ENCODE results near the gene AKT2. TPM values are rescaled to one million over a fixed set of nuclear protein-coding genes. Genes with fewer than 3 reads are reported as not detected.
A peak's percentile ranks its signal among the peaks of the same experiment; 100 is the strongest.

Gene AKT2
- total and polyA plus RNA-seq, 2 donors from 2014 or later, result 75.0 to 154 TPM

GRCh38 chr19:40254714-40255418 is 30.3 kb downstream of the AKT2 start:
- peaks cover 3 to 22% (median 9%) of the 10 kb centered on the region in 3 donors for H3K36me3 ChIP-seq (ENCODE audit: control insufficient read depth in 2 of 3, insufficient read depth in 3 of 3, low read length in 3 of 3)
- intact Hi-C loops (cut with DNase I), result no loop called here
- no peaks in the 10 kb centered on the region for H3K9me3 ChIP-seq (ENCODE audit: control insufficient read depth in 2 of 3, insufficient read depth in 1 of 3, low read length in 3 of 3)
- no peak for FAIRE-seq
- no peak overlapping the region for H3K9ac ChIP-seq (ENCODE audit: low read length in 3 of 3)
- no peak overlapping the region for H3K4me3 ChIP-seq (ENCODE audit: low read length in 3 of 3)
- peak overlapping the region in 1 of 2 donors; percentile 86 for H3K27ac ChIP-seq (ENCODE audit: low read depth in 2 of 2, low read length in 2 of 2)
- peaks cover 0 to 16% (median 9%) of the 10 kb centered on the region in 3 donors for H3K4me1 ChIP-seq (ENCODE audit: control insufficient read depth in 2 of 3, insufficient read depth in 2 of 3, low read depth in 1 of 3, low read length in 3 of 3)
- H3K27me3 ChIP-seq (ENCODE audit: control insufficient read depth, insufficient read depth, low read length), result no peaks in the 10 kb centered on the region
- no peak for TF ChIP-seq CTCF (IDR thresholded peaks at IDR 0.05; ENCODE audit: borderline replicate concordance, extremely low read depth, insufficient read depth)
- peak in 1 of 5 donors; percentile 54 for DNase-seq

DNA sequence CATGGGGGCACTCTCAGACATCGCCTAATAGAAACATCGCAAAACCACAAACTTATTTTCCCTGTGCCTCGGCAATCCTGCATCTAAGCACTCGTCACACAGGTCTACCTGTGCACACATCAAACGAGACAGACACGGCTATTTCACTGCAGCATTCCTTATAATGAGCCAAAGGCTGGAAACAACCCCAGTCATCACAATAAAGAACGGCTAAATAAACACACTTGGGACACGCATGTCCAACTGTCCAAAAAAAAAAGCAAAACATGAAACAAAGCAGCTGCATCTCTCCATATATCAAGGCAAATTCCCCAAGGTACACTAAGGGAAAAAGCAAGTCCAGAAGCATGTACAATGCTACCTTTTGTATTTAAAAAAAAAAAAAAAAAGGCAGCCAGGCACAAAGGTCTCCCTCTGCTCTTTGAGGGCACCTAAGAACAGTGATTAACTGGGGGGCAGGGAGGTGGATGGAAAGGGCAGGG is 31.5 kb downstream of the AKT2 start:
- Histone ChIP-seq H3K9ac (ENCODE audit: low read length in 3 of 3) (no peak overlapping the region), H3K4me3 (ENCODE audit: low read length in 3 of 3) (no peak overlapping the region), H3K9me3 (ENCODE audit: control insufficient read depth in 2 of 3, insufficient read depth in 1 of 3, low read length in 3 of 3) (no peaks in the 10 kb centered on the region), H3K27ac (ENCODE audit: low read depth in 2 of 2, low read length in 2 of 2) (no peak overlapping the region), H3K36me3 (ENCODE audit: control insufficient read depth in 2 of 3, insufficient read depth in 3 of 3, low read length in 3 of 3) (peaks cover 4 to 22% (median 9%) of the 10 kb centered on the region in 3 donors), H3K27me3 (ENCODE audit: control insufficient read depth, insufficient read depth, low read length) (no peaks in the 10 kb centered on the region), H3K4me1 (ENCODE audit: control insufficient read depth in 2 of 3, insufficient read depth in 2 of 3, low read depth in 1 of 3, low read length in 3 of 3) (peaks cover 0 to 16% (median 9%) of the 10 kb centered on the region in 3 donors)
- DNase-seq, result peak in 1 of 5 donors; percentile 10
- no peak for TF ChIP-seq CTCF (IDR thresholded peaks at IDR 0.05; ENCODE audit: borderline replicate concordance, extremely low read depth, insufficient read depth)
- no peak for FAIRE-seq
- intact Hi-C loops (cut with DNase I), result no loop called here

DNA sequence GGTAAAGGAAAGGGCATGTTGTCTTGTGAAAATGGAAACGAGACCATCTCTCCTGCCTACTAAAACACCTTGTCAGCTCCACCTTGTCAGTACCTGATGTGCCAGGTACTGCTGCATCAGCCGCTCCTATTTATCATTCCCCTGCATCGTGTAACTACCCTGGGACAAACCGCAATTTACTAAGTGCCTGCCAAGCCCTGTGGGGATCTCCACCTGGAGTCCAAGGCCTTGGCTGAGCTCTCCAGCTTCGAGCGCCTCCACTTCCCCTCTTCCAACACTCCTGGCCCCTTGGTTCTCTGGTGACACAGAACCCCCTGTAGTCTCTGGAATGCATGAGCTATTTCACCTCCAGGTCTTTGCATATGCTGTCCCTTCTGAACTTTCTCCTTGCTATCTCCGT is 32.8 kb downstream of the AKT2 start:
- intact Hi-C loops (cut with DNase I), result no loop called here
- peaks cover 0 to 18% (median 6%) of the 10 kb centered on the region in 3 donors for H3K4me1 ChIP-seq (ENCODE audit: control insufficient read depth in 2 of 3, insufficient read depth in 2 of 3, low read depth in 1 of 3, low read length in 3 of 3)

More for the DNA sequence above, 32.8 kb downstream of the AKT2 start:
- Histone ChIP-seq H3K27ac (ENCODE audit: low read depth in 2 of 2, low read length in 2 of 2) (no peak overlapping the region), H3K4me3 (ENCODE audit: low read length in 3 of 3) (no peak overlapping the region), H3K9ac (ENCODE audit: low read length in 3 of 3) (no peak overlapping the region), H3K36me3 (ENCODE audit: control insufficient read depth in 2 of 3, insufficient read depth in 3 of 3, low read length in 3 of 3) (peaks cover 4 to 22% (median 9%) of the 10 kb centered on the region in 3 donors), H3K9me3 (ENCODE audit: control insufficient read depth in 2 of 3, insufficient read depth in 1 of 3, low read length in 3 of 3) (no peaks in the 10 kb centered on the region), H3K27me3 (ENCODE audit: control insufficient read depth, insufficient read depth, low read length) (no peaks in the 10 kb centered on the region)
- no peak for TF ChIP-seq CTCF (IDR thresholded peaks at IDR 0.05; ENCODE audit: borderline replicate concordance, extremely low read depth, insufficient read depth)
- FAIRE-seq (no peak), DNase-seq (peak in 1 of 5 donors; percentile 37)
